Aorta (tissue), 5 donors: ENCODE measurements around the gene NCAM2. TPM values are rescaled to one million over a fixed set of nuclear protein-coding genes. Genes with fewer than 3 reads are reported as not detected.

Experiments
- ATAC-seq: fragments of 200-7000 bp; cut with Tn5 transposase; one replicate; pipeline ENCODE4 v1.9.1; 2022; ENCODE audit warnings: moderate library complexity; ENCODE audit not compliant: low FRiP score
- DNase-seq, 2 donors: peaks; one replicate each; pipeline ENCODE4 v3.0.0-alpha.2; 2020
- H3K27ac ChIP-seq, 2 donors: one replicate each; pipeline ENCODE4 v1.5.1; 2013; ENCODE audit warnings: low read length in 2 of 2, mild to moderate bottlenecking in 2 of 2, moderate library complexity in 2 of 2, control low read depth in 1 of 2, inconsistent platforms in 1 of 2, low read depth in 1 of 2
- H3K27me3 ChIP-seq, 2 donors: one replicate each; pipeline ENCODE4 v1.6.1; 2013; ENCODE audit warnings: control low read depth in 1 of 2, low read length in 1 of 2, mild to moderate bottlenecking in 1 of 2, moderate library complexity in 1 of 2; ENCODE audit not compliant: insufficient read depth in 2 of 2, control insufficient read depth in 1 of 2
- H3K36me3 ChIP-seq, 2 donors: one replicate each; pipeline ENCODE4 v1.6.1; 2013; ENCODE audit warnings: control low read depth in 1 of 2, low read length in 1 of 2, mild to moderate bottlenecking in 1 of 2; ENCODE audit not compliant: insufficient read depth in 2 of 2, control insufficient read depth in 1 of 2
- H3K4me1 ChIP-seq, 2 donors: one replicate each; pipeline ENCODE4 v1.6.1; 2013; ENCODE audit warnings: low read length in 2 of 2, control low read depth in 1 of 2, mild to moderate bottlenecking in 1 of 2, moderate library complexity in 1 of 2; ENCODE audit not compliant: insufficient read depth in 2 of 2, control insufficient read depth in 1 of 2
- H3K4me3 ChIP-seq, 2 donors: one replicate each; pipeline ENCODE4 v1.5.1; 2013; ENCODE audit warnings: low read length in 2 of 2, control low read depth in 1 of 2, mild to moderate bottlenecking in 1 of 2
- H3K9me3 ChIP-seq: one replicate; pipeline ENCODE4 v1.6.1; 2013; ENCODE audit warnings: mild to moderate bottlenecking, low read length; ENCODE audit not compliant: control insufficient read depth
- WGBS, 2 donors: extraction: QIAGEN DNeasy Blood & Tissue Kit; methylation state at CpG; one replicate each; pipeline ENCODE4 v1.1.7; 2013; 5-methylcytosine and 5-hydroxymethylcytosine counted together
- intact Hi-C, 2 donors: fragments of 100-400 bp; cut with DNase I; formaldehyde crosslinking; loops; one replicate each; pipeline versions ENCODE4 v1.14.2 to v1.15.0; 2022
- polyA plus RNA-seq, 2 donors: library from polyadenylated mRNA; stranded (reverse); fragments of 200-250 nt; gene quantifications; one replicate each; pipeline ENCODE4 v1.2.3, GENCODE V29; 2013
- total RNA-seq, 2 donors: library from RNA; stranded (reverse); fragmentation: NEBNext Ultra II Directional; extraction: Animal tissue kit (Norgen Biotek cat#: 25700); gene quantifications; one replicate each; pipeline ENCODE4 v1.2.1, GENCODE V29; 2021
- donor health status: healthy with polysubstance abuse.
- donor health status: Bipolar disorder and iron deficiency.
- donor health status: DM: no; HTN: no; CAD: no.
- donor health status: DM: no; HTN: no; CAD: no.
- donor health status: DM: yes; HTN: yes; CAD: no.

NCAM2 gene
- total and polyA plus RNA-seq, 4 donors: 0.13 to 8.7 (median 2.7) TPM

GRCh38 chr21:21010228-21010627, 12.0 kb downstream of the NCAM2 start:
- WGBS, 2 donors: 76 to 78% methylated on average over 3 of the region's 3 CpGs
- no peak overlapping the region for H3K4me3 ChIP-seq
- ATAC-seq (no peak), DNase-seq (no peak)
- no peaks in the 10 kb centered on the region for H3K4me1 ChIP-seq
- H3K9me3 ChIP-seq: no peaks in the 10 kb centered on the region
- no peaks in the 10 kb centered on the region for H3K27me3 ChIP-seq
- intact Hi-C loops: no loop called here
- no peak overlapping the region for H3K27ac ChIP-seq
- no peaks in the 10 kb centered on the region for H3K36me3 ChIP-seq

- H3K27me3 ChIP-seq: no peaks in the 10 kb centered on the region
- intact Hi-C loops: no loop called here
- 55 to 58% methylated on average over 3 of the region's 3 CpGs for WGBS, 2 donors
Measured at GRCh38 chr21:21010698-21011097, 12.5 kb downstream of the NCAM2 start.

GRCh38 chr21:21018821-21019220, 20.6 kb downstream of the NCAM2 start:
- no peak overlapping the region for H3K27ac ChIP-seq
- intact Hi-C loops: no loop called here
- peaks cover 1% of the 10 kb centered on the region for H3K9me3 ChIP-seq
- H3K27me3 ChIP-seq: no peaks in the 10 kb centered on the region
- ATAC-seq (no peak), DNase-seq (no peak)
- H3K4me1 ChIP-seq: no peaks in the 10 kb centered on the region
- no peaks in the 10 kb centered on the region for H3K36me3 ChIP-seq
- 6 to 7% methylated on average over 1 of the region's 1 CpG for WGBS, 2 donors
- H3K4me3 ChIP-seq: no peak overlapping the region

More at GRCh38 chr21:21010698-21011097, 12.5 kb downstream of the NCAM2 start:
- Histone ChIP-seq H3K4me3 (no peak overlapping the region), H3K4me1 (no peaks in the 10 kb centered on the region), H3K27ac (no peak overlapping the region), H3K36me3 (no peaks in the 10 kb centered on the region), H3K9me3 (no peaks in the 10 kb centered on the region)
- DNase-seq (no peak), ATAC-seq (no peak)

GRCh38 chr21:21019681-21020080, 21.5 kb downstream of the NCAM2 start:
- H3K4me1 ChIP-seq: no peaks in the 10 kb centered on the region
- intact Hi-C loops: no loop called here
- no peaks in the 10 kb centered on the region for H3K36me3 ChIP-seq
- no peaks in the 10 kb centered on the region for H3K27me3 ChIP-seq
- peaks cover 1% of the 10 kb centered on the region for H3K9me3 ChIP-seq
- H3K4me3 ChIP-seq: no peak overlapping the region
- DNase-seq: no peak
- ATAC-seq: no peak
- no peak overlapping the region for H3K27ac ChIP-seq
- 83 to 86% methylated on average over 4 of the region's 4 CpGs for WGBS, 2 donors

GRCh38 chr21:21025742-21026141, 27.5 kb downstream of the NCAM2 start:
- ATAC-seq (no peak), DNase-seq (no peak)
- no peaks in the 10 kb centered on the region for H3K9me3 ChIP-seq
- H3K4me3 ChIP-seq: no peak overlapping the region
- H3K36me3 ChIP-seq: no peaks in the 10 kb centered on the region
- intact Hi-C loops: no loop called here
- H3K27ac ChIP-seq: no peak overlapping the region
- WGBS, 2 donors: 88 to 92% methylated on average over 2 of the region's 2 CpGs
- no peaks in the 10 kb centered on the region for H3K27me3 ChIP-seq
- H3K4me1 ChIP-seq: no peaks in the 10 kb centered on the region

GRCh38 chr21:21028275-21028820, 30.1 kb downstream of the NCAM2 start:
- DNase-seq (no peak), ATAC-seq (no peak)
- no peaks in the 10 kb centered on the region for H3K27me3 ChIP-seq
- 76 to 79% methylated on average over 5 of the region's 5 CpGs for WGBS, 2 donors
- no peak overlapping the region for H3K27ac ChIP-seq
- H3K4me3 ChIP-seq: no peak overlapping the region
- no peaks in the 10 kb centered on the region for H3K36me3 ChIP-seq
- intact Hi-C loops: no loop called here
- no peaks in the 10 kb centered on the region for H3K9me3 ChIP-seq
- no peaks in the 10 kb centered on the region for H3K4me1 ChIP-seq

GRCh38 chr21:21029164-21029563, 31.0 kb downstream of the NCAM2 start:
- ATAC-seq: no peak
- H3K27me3 ChIP-seq: no peaks in the 10 kb centered on the region
- H3K4me1 ChIP-seq: no peaks in the 10 kb centered on the region
- WGBS, 2 donors: 0 to 4% methylated on average over 2 of the region's 2 CpGs
- H3K9me3 ChIP-seq: no peaks in the 10 kb centered on the region
- no peaks in the 10 kb centered on the region for H3K36me3 ChIP-seq
- no peak overlapping the region for H3K4me3 ChIP-seq
- intact Hi-C loops: no loop called here
- no peak for DNase-seq
- H3K27ac ChIP-seq: no peak overlapping the region

- Histone ChIP-seq H3K9me3 (no peaks in the 10 kb centered on the region), H3K27me3 (no peaks in the 10 kb centered on the region), H3K36me3 (no peaks in the 10 kb centered on the region), H3K4me3 (no peak overlapping the region), H3K27ac (no peak overlapping the region), H3K4me1 (no peaks in the 10 kb centered on the region)
- intact Hi-C loops: no loop called here
- ATAC-seq (no peak), DNase-seq (no peak)
- 77 to 83% methylated on average over 5 of the region's 5 CpGs for WGBS, 2 donors
Measured at GRCh38 chr21:21030311-21030710, 32.1 kb downstream of the NCAM2 start.

- ATAC-seq (no peak), DNase-seq (no peak)
- Histone ChIP-seq H3K27me3 (no peaks in the 10 kb centered on the region), H3K4me1 (no peaks in the 10 kb centered on the region), H3K27ac (no peak overlapping the region), H3K9me3 (no peaks in the 10 kb centered on the region), H3K4me3 (no peak overlapping the region), H3K36me3 (no peaks in the 10 kb centered on the region)
- intact Hi-C loops: no loop called here
- WGBS, 2 donors: 89 to 93% methylated on average over 2 of the region's 2 CpGs
Measured at GRCh38 chr21:21034036-21034435, 35.8 kb downstream of the NCAM2 start.
